Measurements from ENCODE around the gene IKZF2.

Gene IKZF2

GRCh38 chr2:213156717-213157116 is 5.3 kb upstream of the IKZF2 start:
- DNase-seq (ENCODE audit: low read depth in 2 of 2, low spot score in 1 of 2), result no peak

GRCh38 chr2:213152888-213153287 is 1.5 kb upstream of the IKZF2 start:
- no peak for DNase-seq (ENCODE audit: low read depth in 2 of 2, low spot score in 1 of 2)

GRCh38 chr2:213152065-213152794 is 818 bp upstream of the IKZF2 start:
- DNase-seq (ENCODE audit: low read depth in 2 of 2, low spot score in 1 of 2), result no peak

- no peak for DNase-seq (ENCODE audit: low read depth in 2 of 2, low spot score in 1 of 2)
Measured at GRCh38 chr2:213150315-213151097, 906 bp downstream of the IKZF2 start.

- no peak for DNase-seq (ENCODE audit: low read depth in 2 of 2, low spot score in 1 of 2)
Measured at GRCh38 chr2:213149949-213150314, 1.5 kb downstream of the IKZF2 start.

- no peak for DNase-seq (ENCODE audit: low read depth in 2 of 2, low spot score in 1 of 2)
Measured at GRCh38 chr2:213149294-213149875, 2.0 kb downstream of the IKZF2 start.

GRCh38 chr2:213148572-213149261 is 2.7 kb downstream of the IKZF2 start:
- DNase-seq (ENCODE audit: low read depth in 2 of 2, low spot score in 1 of 2), result no peak

- DNase-seq (ENCODE audit: low read depth in 2 of 2, low spot score in 1 of 2), result no peak
Measured at GRCh38 chr2:213147538-213147937, 3.9 kb downstream of the IKZF2 start.

GRCh38 chr2:213145715-213146242 is 5.6 kb downstream of the IKZF2 start:
- no peak for DNase-seq (ENCODE audit: low read depth in 2 of 2, low spot score in 1 of 2)

GRCh38 chr2:213137064-213137463 is 14.3 kb downstream of the IKZF2 start:
- no peak for DNase-seq (ENCODE audit: low read depth in 2 of 2, low spot score in 1 of 2)

GRCh38 chr2:213129311-213129710 is 22.1 kb downstream of the IKZF2 start:
- DNase-seq (ENCODE audit: low read depth in 2 of 2, low spot score in 1 of 2), result no peak

- DNase-seq (ENCODE audit: low read depth in 2 of 2, low spot score in 1 of 2), result no peak
Measured at GRCh38 chr2:213125646-213126347, 25.6 kb downstream of the IKZF2 start.

GRCh38 chr2:213122725-213123124 is 28.7 kb downstream of the IKZF2 start:
- no peak for DNase-seq (ENCODE audit: low read depth in 2 of 2, low spot score in 1 of 2)

GRCh38 chr2:213121690-213122089 is 29.7 kb downstream of the IKZF2 start:
- DNase-seq (ENCODE audit: low read depth in 2 of 2, low spot score in 1 of 2), result no peak

- no peak for DNase-seq (ENCODE audit: low read depth in 2 of 2, low spot score in 1 of 2)
Measured at GRCh38 chr2:213119061-213119809, 32.2 kb downstream of the IKZF2 start.

GRCh38 chr2:213108308-213108707 is 43.1 kb downstream of the IKZF2 start:
- no peak for DNase-seq (ENCODE audit: low read depth in 2 of 2, low spot score in 1 of 2)

GRCh38 chr2:213107728-213108127 is 43.7 kb downstream of the IKZF2 start:
- DNase-seq (ENCODE audit: low read depth in 2 of 2, low spot score in 1 of 2), result no peak

GRCh38 chr2:213105212-213105611 is 46.2 kb downstream of the IKZF2 start:
- no peak for DNase-seq (ENCODE audit: low read depth in 2 of 2, low spot score in 1 of 2)

- no peak for DNase-seq (ENCODE audit: low read depth in 2 of 2, low spot score in 1 of 2)
Measured at GRCh38 chr2:213104903-213105202, 46.6 kb downstream of the IKZF2 start.
